Gastroesophageal sphincter (tissue), 4 donors: ENCODE results near the gene TNK2. TPM values are rescaled to one million over a fixed set of nuclear protein-coding genes. Genes with fewer than 3 reads are reported as not detected.
"Not testable (repeated sequence)": the region's sequence is repeated elsewhere in the genome, so short reads cannot be mapped to it uniquely, and the experiment has no call there.

Source experiments
- ATAC-seq: fragments of 150-250 bp; one replicate; pipeline ENCODE4 v1.9.1; 2016; ENCODE audit warnings: mild to moderate bottlenecking, moderate library complexity
- H3K27ac ChIP-seq, 4 donors: fragments of 200-600 bp; sonication (generic) in 3 of 4; 1 replicate in 3 of 4; 2 replicates in 1 of 4; pipeline ENCODE4 v1.5.1; 2016 to 2019
- H3K27me3 ChIP-seq: fragments of 200-600 bp; sonication (generic); one replicate; pipeline ENCODE4 v1.5.1; 2019
- H3K36me3 ChIP-seq, 2 donors: fragments of 200-600 bp; sonication (generic); one replicate each; pipeline ENCODE4 v1.5.1; 2019; ENCODE audit warnings: control low read depth in 1 of 2
- H3K4me1 ChIP-seq, 3 donors: fragments of 200-600 bp; sonication (generic); 1 replicate in 2 of 3; 2 replicates in 1 of 3; pipeline ENCODE4 v1.5.1; 2016 to 2019; ENCODE audit warnings: control low read depth in 2 of 3
- H3K4me3 ChIP-seq, 2 donors: fragments of 200-600 bp; sonication (generic); one replicate each; pipeline ENCODE4 v1.5.1; 2019; ENCODE audit warnings: mild to moderate bottlenecking in 1 of 2, moderate library complexity in 1 of 2
- H3K9me3 ChIP-seq, 3 donors: fragments of 200-600 bp; sonication (generic); one replicate each; pipeline ENCODE4 v1.5.1; 2017 to 2019; ENCODE audit warnings: control low read depth in 2 of 3
- EP300 ChIP-seq: sonication (generic); formaldehyde crosslinking; IDR thresholded peaks from one replicate; pipeline ENCODE4 v1.6.1; 2017; ENCODE audit warnings: antibody characterized with exemption, mild to moderate bottlenecking
- POLR2A ChIP-seq, 2 donors: fragments of 450-650 bp; IDR thresholded peaks; one replicate each; pipeline ENCODE4 v1.6.1; 2017; ENCODE audit warnings: antibody characterized with exemption in 2 of 2, mild to moderate bottlenecking in 2 of 2, moderate library complexity in 1 of 2
- POLR2AphosphoS5 ChIP-seq: sonication (generic); formaldehyde crosslinking; IDR thresholded peaks from one replicate; pipeline ENCODE4 v1.6.1; 2017; ENCODE audit warnings: antibody characterized with exemption
- WGBS, 2 donors: methylation state at CpG; one replicate each; pipeline ENCODE4 v1.1.5; 2018; ENCODE audit warnings: low coverage in 1 of 2; 5-methylcytosine and 5-hydroxymethylcytosine counted together
- total RNA-seq, 4 donors: library from RNA; depleted of rRNA; stranded (reverse); fragments of >200 nt; gene quantifications; one replicate each; pipeline ENCODE4 v1.1.0, GENCODE V29; 2016
- TF ChIP-seq, protein P1 (sequence below), 4 experiments: fragments of 200-600 bp in 2 of 4; fragments of 450-650 bp in 2 of 4; sonication (generic) in 1 of 4; IDR thresholded peaks; one replicate each; pipeline ENCODE4 v1.5.1; 2017 to 2019; ENCODE audit warnings: antibody characterized with exemption in 4 of 4, mild to moderate bottlenecking in 2 of 4, moderate library complexity in 2 of 4

TNK2 gene
- total RNA-seq, 4 donors from 2014 or later, result 14.5 to 28.8 (median 23.9) TPM

DNA sequence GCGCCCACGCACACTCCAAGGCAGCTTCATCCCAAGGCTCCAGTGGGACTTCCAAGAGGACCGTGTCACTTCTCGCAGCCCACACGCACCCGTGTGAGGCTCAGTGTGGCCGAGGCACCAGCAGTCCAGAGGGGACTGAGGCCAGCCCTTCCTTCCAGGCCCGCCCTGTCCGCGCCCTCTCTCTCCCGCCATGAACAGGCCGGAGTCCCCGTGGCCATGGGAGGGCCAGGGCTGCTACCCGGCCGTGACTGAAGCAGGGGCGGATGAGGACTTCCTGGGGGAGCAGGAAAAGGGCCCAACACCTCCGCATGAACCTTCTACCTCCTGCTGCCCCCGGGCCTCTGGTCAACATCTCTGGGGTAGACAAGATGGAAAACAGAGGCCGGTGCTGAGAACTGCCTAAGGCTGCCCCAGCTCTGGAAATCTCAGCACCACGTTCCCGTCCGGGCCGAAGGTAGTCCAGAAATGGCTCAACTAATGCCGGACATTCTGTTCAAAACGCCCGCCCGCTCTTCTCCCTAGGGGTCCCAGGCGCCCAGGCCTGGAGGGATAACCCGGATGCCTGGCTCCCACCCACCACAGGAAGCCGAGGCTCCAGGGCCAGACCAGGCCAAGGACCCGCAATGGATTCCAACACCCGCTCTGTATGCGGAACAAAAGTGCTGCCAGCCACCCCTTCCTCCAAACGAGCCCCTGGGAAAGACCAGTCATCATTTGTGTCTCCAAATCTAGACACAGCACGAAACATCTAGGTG, 32.7 kb downstream of the TNK2 start:
- no peak overlapping the region for H3K4me3 ChIP-seq
- H3K27ac ChIP-seq, result no peak overlapping the region
- no peaks in the 10 kb centered on the region for H3K27me3 ChIP-seq
- TF ChIP-seq EP300 (no peak), POLR2A (IDR thresholded peaks at IDR 0.05) (no peak)
- peaks cover 0 to 84% of the 10 kb centered on the region in 2 donors for H3K36me3 ChIP-seq
- no peak for ATAC-seq
- H3K4me1 ChIP-seq, result peaks cover 0 to 9% (median 0%) of the 10 kb centered on the region in 3 donors
- no peaks in the 10 kb centered on the region for H3K9me3 ChIP-seq
- 80 to 100% methylated on average over 2 of the region's 35 CpGs for WGBS, 2 donors

DNA sequence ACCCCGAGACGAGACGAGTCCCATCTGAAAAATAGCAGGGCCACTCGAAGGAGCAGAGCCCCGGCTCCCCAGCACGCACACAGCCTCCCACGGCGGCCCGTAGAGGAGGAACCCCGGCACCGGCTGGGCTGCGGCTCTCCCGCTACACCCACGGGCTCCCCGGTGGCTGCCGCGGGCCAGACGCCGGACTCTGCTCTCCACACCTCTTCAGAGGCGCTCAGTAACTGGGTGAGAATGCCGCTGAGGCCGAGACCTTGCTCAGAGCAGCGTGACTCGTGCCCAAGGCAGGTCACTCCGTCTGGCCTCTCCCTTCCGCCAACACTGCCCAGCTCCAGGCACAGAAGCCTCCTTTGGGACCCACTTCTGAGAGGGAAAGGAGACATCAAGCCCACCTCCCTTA, 34.4 kb downstream of the TNK2 start:
- ATAC-seq, result no peak
- Histone ChIP-seq H3K27ac (peak overlapping the region in 1 of 4 donors; percentile 11), H3K9me3 (no peaks in the 10 kb centered on the region), H3K4me3 (no peak overlapping the region), H3K4me1 (peaks cover 0 to 9% (median 0%) of the 10 kb centered on the region in 3 donors), H3K36me3 (peaks cover 0 to 89% of the 10 kb centered on the region in 2 donors), H3K27me3 (no peaks in the 10 kb centered on the region)
- WGBS, 2 donors, result 100% methylated on average over 1 of the region's 26 CpGs; no CpG with 5 or more reads in 1 of the 2 donors
- TF ChIP-seq EP300 (no peak), POLR2A (IDR thresholded peaks at IDR 0.05) (no peak), POLR2AphosphoS5 (no peak)
- TF ChIP-seq, protein P1, sequence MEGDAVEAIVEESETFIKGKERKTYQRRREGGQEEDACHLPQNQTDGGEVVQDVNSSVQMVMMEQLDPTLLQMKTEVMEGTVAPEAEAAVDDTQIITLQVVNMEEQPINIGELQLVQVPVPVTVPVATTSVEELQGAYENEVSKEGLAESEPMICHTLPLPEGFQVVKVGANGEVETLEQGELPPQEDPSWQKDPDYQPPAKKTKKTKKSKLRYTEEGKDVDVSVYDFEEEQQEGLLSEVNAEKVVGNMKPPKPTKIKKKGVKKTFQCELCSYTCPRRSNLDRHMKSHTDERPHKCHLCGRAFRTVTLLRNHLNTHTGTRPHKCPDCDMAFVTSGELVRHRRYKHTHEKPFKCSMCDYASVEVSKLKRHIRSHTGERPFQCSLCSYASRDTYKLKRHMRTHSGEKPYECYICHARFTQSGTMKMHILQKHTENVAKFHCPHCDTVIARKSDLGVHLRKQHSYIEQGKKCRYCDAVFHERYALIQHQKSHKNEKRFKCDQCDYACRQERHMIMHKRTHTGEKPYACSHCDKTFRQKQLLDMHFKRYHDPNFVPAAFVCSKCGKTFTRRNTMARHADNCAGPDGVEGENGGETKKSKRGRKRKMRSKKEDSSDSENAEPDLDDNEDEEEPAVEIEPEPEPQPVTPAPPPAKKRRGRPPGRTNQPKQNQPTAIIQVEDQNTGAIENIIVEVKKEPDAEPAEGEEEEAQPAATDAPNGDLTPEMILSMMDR (IDR thresholded peaks at IDR 0.05), result no peak

DNA sequence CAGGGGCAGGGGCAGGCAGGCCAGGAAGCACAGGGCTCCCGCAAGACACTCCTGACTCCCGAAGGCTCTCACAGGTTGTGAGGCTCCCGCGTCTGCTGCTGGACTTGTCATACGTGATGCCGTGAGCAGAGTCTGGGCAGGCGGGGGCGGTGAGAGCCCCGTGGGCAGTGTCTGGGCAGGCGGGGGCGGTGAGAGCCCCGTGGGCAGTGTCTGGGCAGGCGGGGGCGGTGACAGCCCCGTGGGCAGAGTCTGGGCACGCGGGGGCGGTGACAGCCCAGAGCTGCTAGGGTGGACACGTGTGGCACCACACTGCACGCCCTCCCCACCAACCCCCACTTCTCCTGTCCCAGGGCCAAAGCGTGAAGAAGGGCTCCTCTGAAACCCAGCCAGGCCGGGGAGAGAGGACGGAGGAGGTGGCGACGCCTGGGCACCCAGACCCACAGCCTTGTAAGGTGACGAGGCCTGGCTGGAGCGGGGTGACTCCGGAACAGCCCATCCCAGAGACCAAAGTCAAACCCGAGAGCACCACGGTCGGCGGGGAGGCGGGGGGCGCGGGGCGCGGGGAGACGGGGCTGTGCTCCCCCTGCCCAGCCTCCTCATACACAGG, 35.0 kb downstream of the TNK2 start:
- Histone ChIP-seq H3K9me3 (no peaks in the 10 kb centered on the region), H3K27ac (peak overlapping the region in 1 of 4 donors; percentile 11), H3K4me1 (peaks cover 0 to 9% (median 0%) of the 10 kb centered on the region in 3 donors), H3K4me3 (no peak overlapping the region), H3K36me3 (peaks cover 0 to 89% of the 10 kb centered on the region in 2 donors), H3K27me3 (no peaks in the 10 kb centered on the region)
- WGBS, 2 donors, result no CpG with 5 or more reads among the region's 38 CpGs
- TF ChIP-seq EP300, result no peak
- TF ChIP-seq, protein P1 (IDR thresholded peaks at IDR 0.05), result no peak
- TF ChIP-seq POLR2A (IDR thresholded peaks at IDR 0.05), result no peak
- TF ChIP-seq POLR2AphosphoS5, result no peak
- ATAC-seq, result no peak

DNA sequence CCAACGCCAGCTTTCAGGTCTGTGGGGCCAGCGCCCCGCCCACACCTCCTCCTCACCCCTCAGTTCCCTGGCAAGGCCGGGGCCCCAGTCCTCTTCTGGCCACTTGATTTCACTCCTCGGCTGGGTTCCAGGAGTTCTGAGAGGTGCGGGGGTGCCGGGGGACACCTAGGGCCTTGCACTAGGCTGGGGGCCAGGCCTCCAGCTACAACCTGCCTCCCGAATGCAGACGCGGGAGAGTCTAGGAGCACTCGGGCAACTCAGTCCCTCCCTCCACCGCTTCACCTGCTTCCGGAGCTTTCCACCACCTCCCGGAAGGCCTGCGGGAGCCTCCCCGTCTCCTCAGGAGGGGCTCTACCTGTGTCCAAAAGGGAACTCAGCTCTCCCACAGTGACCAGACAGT, 35.6 kb downstream of the TNK2 start:
- Histone ChIP-seq H3K27ac (no peak overlapping the region), H3K9me3 (no peaks in the 10 kb centered on the region), H3K27me3 (no peaks in the 10 kb centered on the region), H3K4me3 (no peak overlapping the region), H3K4me1 (peaks cover 0 to 9% (median 0%) of the 10 kb centered on the region in 3 donors), H3K36me3 (peaks cover 0 to 89% of the 10 kb centered on the region in 2 donors)
- ATAC-seq, result no peak
- WGBS, 2 donors, result 100% methylated on average over 3 of the region's 16 CpGs; no CpG with 5 or more reads in 1 of the 2 donors
- TF ChIP-seq, protein P1 (IDR thresholded peaks at IDR 0.05), result no peak
- no peak for TF ChIP-seq EP300
- TF ChIP-seq POLR2A (IDR thresholded peaks at IDR 0.05), result no peak
- TF ChIP-seq POLR2AphosphoS5, result no peak

DNA sequence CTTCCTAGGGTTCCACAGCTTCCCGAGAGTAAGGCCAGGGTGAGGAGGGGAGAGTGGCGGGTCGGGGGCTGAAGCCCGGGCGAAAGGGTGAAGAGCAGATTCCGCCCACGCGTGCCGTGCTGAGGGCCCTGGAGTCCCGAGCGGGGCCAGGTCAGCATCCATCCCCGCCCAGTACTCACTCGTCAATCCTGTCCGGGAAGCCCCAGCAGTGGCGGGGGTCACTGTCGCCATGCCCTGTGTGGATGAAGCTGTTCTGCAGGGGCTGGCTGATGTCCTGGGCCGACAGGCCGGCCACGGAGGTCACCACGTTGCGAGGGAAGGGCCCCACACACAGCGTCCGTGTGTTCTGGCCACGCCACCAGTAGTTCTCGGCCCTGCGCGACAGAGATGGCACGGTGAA, 36.3 kb downstream of the TNK2 start:
- no peak overlapping the region for H3K4me3 ChIP-seq
- H3K9me3 ChIP-seq, result no peaks in the 10 kb centered on the region
- H3K4me1 ChIP-seq, result peaks cover 0 to 9% (median 0%) of the 10 kb centered on the region in 3 donors
- H3K27me3 ChIP-seq, result no peaks in the 10 kb centered on the region
- H3K36me3 ChIP-seq, result peaks cover 0 to 89% of the 10 kb centered on the region in 2 donors
- no peak overlapping the region for H3K27ac ChIP-seq
- no peak for ATAC-seq
- 70 to 100% methylated on average over 1 to 2 of the region's 28 CpGs for WGBS, 2 donors
- TF ChIP-seq POLR2AphosphoS5 (no peak), POLR2A (IDR thresholded peaks at IDR 0.05) (no peak), EP300 (no peak)
- TF ChIP-seq, protein P1 (IDR thresholded peaks at IDR 0.05), result no peak

DNA sequence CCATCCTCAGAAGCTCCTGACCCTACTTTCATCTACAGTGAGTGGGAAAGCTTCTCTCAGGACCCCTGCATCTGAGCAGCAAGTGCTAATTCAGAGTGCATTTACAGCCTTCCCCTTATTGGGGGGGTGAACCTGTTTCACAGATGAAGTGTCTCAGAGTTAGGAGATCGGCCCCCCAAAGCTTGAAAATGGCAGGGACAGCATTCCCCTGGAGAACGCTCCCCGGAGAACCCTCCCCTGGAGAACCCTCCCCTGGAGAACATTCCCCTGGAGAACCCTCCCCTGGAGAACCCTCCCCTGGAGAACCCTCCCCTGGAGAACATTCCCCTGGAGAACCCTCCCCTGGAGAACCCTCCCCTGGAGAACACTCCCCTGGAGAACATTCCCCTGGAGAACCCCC, 36.7 kb downstream of the TNK2 start:
- H3K9me3 ChIP-seq, H3K27me3 ChIP-seq, ATAC-seq, H3K27ac ChIP-seq, H3K4me3 ChIP-seq, H3K4me1 ChIP-seq: not testable (repeated sequence)
- peaks cover 0 to 89% of the 10 kb centered on the region in 2 donors for H3K36me3 ChIP-seq
- no CpG with 5 or more reads among the region's 3 CpGs for WGBS, 2 donors
